ENCODE results near the gene INTS4. TPM values are rescaled to one million over a fixed set of nuclear protein-coding genes. Genes with fewer than 3 reads are reported as not detected.
"Not testable (repeated sequence)": the region's sequence is repeated elsewhere in the genome, so short reads cannot be mapped to it uniquely, and the experiment has no call there.

The INTS4 gene
- total and polyA plus RNA-seq, 10 of the 15 experiments (the other 5 are each of a cell fraction or from before 2014, with no cell fraction given) = 20.2 to 50.5 (median 40.0) TPM

GRCh38 chr11:77882396-77882795 lies 112.1 kb downstream of the INTS4 start (continued):
- TF ChIP-seq, protein P1, sequence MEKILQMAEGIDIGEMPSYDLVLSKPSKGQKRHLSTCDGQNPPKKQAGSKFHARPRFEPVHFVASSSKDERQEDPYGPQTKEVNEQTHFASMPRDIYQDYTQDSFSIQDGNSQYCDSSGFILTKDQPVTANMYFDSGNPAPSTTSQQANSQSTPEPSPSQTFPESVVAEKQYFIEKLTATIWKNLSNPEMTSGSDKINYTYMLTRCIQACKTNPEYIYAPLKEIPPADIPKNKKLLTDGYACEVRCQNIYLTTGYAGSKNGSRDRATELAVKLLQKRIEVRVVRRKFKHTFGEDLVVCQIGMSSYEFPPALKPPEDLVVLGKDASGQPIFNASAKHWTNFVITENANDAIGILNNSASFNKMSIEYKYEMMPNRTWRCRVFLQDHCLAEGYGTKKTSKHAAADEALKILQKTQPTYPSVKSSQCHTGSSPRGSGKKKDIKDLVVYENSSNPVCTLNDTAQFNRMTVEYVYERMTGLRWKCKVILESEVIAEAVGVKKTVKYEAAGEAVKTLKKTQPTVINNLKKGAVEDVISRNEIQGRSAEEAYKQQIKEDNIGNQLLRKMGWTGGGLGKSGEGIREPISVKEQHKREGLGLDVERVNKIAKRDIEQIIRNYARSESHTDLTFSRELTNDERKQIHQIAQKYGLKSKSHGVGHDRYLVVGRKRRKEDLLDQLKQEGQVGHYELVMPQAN (conservative IDR thresholded peaks at IDR 0.05) = no peak
- TF ChIP-seq NR2C1 (IDR thresholded peaks at IDR 0.05) (no peak), MTA3 (IDR thresholded peaks at IDR 0.05; ENCODE audit: borderline replicate concordance, low read length) (no peak), MXI1 (IDR thresholded peaks at IDR 0.05; ENCODE audit: low read depth, low read length) (no peak), HDAC6 (IDR thresholded peaks at IDR 0.05; ENCODE audit: unreplicated experiment) (no peak), RELA (IDR thresholded peaks at IDR 0.05; ENCODE audit: borderline replicate concordance, partially characterized antibody) (no peak)

DNA sequence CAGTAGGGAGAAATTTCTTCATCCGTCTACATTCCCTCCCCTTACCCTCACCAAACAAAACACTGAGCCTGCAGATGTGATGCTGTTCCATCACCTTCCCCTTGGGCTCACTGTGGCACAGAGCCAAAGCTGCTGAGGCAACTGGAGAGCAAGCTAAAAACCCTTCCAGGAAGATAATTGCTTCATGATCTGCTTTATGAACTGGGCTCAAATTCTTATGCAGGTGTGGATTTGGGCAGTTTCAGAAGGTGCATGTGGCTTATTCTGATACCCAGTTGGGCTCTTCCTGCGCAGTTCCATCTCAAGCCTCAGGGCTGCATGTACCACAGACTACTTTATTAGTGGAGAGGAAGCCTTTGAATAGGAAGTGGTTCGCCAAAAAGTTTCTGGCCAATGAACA lies 115.2 kb downstream of the INTS4 start:
- intact Hi-C loops (cut with micrococcal nuclease; ENCODE audit: unreplicated experiment) (no loop called here), in situ Hi-C loops (cut with MboI) (no loop called here)
- POLR2A ChIA-PET = no interaction called here
- Histone ChIP-seq H3K4me3 (no peak overlapping the region), H4K20me1 (ENCODE audit: control insufficient read depth, insufficient read depth) (no peaks in the 10 kb centered on the region), H3K4me2 (ENCODE audit: control insufficient read depth, insufficient read depth) (no peak overlapping the region; the same call in 1 of the 2 replicates), H3K79me2 (ENCODE audit: control insufficient read depth, insufficient read depth, low read length) (no peaks in the 10 kb centered on the region), H3K9ac (ENCODE audit: control insufficient read depth, insufficient read depth, low read length) (no peak overlapping the region), H3K4me1 (ENCODE audit: control insufficient read depth, insufficient read depth, low read length) (peaks cover 12% of the 10 kb centered on the region), H3K36me3 (ENCODE audit: control insufficient read depth in 2 of 2, insufficient read depth in 2 of 2, low read length in 1 of 2) (peaks cover 4 to 17% of the 10 kb centered on the region in 2 experiments), H3K9me3 (replicated peaks; ENCODE audit: control insufficient read depth, insufficient read depth, low read length) (no peaks in the 10 kb centered on the region), H3K27ac (ENCODE audit: control insufficient read depth, insufficient read depth) (no peak overlapping the region), H3K27me3 (replicated peaks in 1 of 2; ENCODE audit: control insufficient read depth in 2 of 2, insufficient read depth in 2 of 2, low read length in 1 of 2) (no peaks in the 10 kb centered on the region), H2AFZ (ENCODE audit: control insufficient read depth, low read depth, low read length) (no peak overlapping the region)
- DNase-seq (ENCODE audit: low read depth, low spot score) (peak; percentile 3), ATAC-seq (peak; percentile 49; the same call in 2 of the 3 replicates), FAIRE-seq (peak; percentile 49)
- 35% methylated on average over 3 of the region's 3 CpGs for WGBS (ENCODE audit: insufficient coverage, insufficient replicate concordance, low lambda C conversion rate, missing lambda C conversion rate)
- SMC1A ChIA-PET (ENCODE audit: uncharacterized antibody, unreplicated experiment) = interaction anchor here (0.6 kb wide), 1 partner anchor 9 kb away, joined by 3 read pairs; no protein-coding TSS in a partner anchor
- TF ChIP-seq, protein P2, sequence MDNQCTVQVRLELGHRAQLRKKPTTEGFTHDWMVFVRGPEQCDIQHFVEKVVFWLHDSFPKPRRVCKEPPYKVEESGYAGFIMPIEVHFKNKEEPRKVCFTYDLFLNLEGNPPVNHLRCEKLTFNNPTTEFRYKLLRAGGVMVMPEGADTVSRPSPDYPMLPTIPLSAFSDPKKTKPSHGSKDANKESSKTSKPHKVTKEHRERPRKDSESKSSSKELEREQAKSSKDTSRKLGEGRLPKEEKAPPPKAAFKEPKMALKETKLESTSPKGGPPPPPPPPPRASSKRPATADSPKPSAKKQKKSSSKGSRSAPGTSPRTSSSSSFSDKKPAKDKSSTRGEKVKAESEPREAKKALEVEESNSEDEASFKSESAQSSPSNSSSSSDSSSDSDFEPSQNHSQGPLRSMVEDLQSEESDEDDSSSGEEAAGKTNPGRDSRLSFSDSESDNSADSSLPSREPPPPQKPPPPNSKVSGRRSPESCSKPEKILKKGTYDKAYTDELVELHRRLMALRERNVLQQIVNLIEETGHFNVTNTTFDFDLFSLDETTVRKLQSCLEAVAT (IDR thresholded peaks at IDR 0.05) = no peak
- TF ChIP-seq, protein P3, sequence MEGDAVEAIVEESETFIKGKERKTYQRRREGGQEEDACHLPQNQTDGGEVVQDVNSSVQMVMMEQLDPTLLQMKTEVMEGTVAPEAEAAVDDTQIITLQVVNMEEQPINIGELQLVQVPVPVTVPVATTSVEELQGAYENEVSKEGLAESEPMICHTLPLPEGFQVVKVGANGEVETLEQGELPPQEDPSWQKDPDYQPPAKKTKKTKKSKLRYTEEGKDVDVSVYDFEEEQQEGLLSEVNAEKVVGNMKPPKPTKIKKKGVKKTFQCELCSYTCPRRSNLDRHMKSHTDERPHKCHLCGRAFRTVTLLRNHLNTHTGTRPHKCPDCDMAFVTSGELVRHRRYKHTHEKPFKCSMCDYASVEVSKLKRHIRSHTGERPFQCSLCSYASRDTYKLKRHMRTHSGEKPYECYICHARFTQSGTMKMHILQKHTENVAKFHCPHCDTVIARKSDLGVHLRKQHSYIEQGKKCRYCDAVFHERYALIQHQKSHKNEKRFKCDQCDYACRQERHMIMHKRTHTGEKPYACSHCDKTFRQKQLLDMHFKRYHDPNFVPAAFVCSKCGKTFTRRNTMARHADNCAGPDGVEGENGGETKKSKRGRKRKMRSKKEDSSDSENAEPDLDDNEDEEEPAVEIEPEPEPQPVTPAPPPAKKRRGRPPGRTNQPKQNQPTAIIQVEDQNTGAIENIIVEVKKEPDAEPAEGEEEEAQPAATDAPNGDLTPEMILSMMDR (IDR thresholded peaks at IDR 0.05 in 2 of 3, conservative IDR thresholded peaks at IDR 0.05 in 1 of 3; ENCODE audit: control insufficient read depth in 2 of 3, extremely low read depth in 1 of 3, insufficient read depth in 1 of 3, low read depth in 3 of 3, low read length in 3 of 3) = peak in 1 of 3 experiments; percentile 25; a peak in 1 of 6 replicates
- TF ChIP-seq RCOR1 (conservative IDR thresholded peaks at IDR 0.05; ENCODE audit: low read depth, low read length) (no peak), RUNX3 (IDR thresholded peaks at IDR 0.05; ENCODE audit: low read length) (peak; percentile 55)
- BruUV-seq (replicated peaks) = no TSS peak
- RAD21 ChIA-PET (ENCODE audit: unreplicated experiment) = no interaction called here
- CTCF ChIA-PET = interaction anchor here (0.6 kb wide), 1 partner anchor 767 kb away, joined by 3 read pairs; no protein-coding TSS in a partner anchor

DNA sequence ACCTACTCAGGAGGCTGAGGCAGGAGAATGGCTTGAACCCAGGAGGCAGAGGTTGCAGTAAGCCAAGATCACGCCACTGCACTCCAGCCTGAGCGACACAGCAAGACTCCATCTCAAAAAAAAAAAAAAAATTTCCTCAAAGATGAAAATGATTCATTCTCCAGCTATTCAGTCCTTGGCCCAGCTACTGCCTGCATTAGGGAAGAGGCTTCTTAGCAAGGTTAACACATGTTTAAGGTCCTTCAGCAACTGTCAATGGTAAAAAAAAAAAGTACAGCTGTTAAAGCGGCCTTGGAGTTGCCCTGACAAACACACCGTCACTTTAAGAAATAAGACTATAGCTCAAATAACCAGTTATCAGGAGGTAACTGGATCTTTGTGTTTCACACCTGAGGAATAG lies 116.2 kb downstream of the INTS4 start:
- in situ Hi-C loops (cut with MboI); intact Hi-C loops (cut with micrococcal nuclease; ENCODE audit: unreplicated experiment); ATAC-seq; H3K4me3 ChIP-seq; DNase-seq (ENCODE audit: low read depth, low spot score); BruUV-seq (replicated peaks); H3K4me2 ChIP-seq (ENCODE audit: control insufficient read depth, insufficient read depth); H3K9ac ChIP-seq (ENCODE audit: control insufficient read depth, insufficient read depth, low read length); SMC1A ChIA-PET (ENCODE audit: uncharacterized antibody, unreplicated experiment); H4K20me1 ChIP-seq (ENCODE audit: control insufficient read depth, insufficient read depth); H3K9me3 ChIP-seq (replicated peaks; ENCODE audit: control insufficient read depth, insufficient read depth, low read length); H2AFZ ChIP-seq (ENCODE audit: control insufficient read depth, low read depth, low read length); H3K79me2 ChIP-seq (ENCODE audit: control insufficient read depth, insufficient read depth, low read length); H3K27ac ChIP-seq (ENCODE audit: control insufficient read depth, insufficient read depth); CTCF ChIA-PET; H3K27me3 ChIP-seq (replicated peaks in 1 of 2; ENCODE audit: control insufficient read depth in 2 of 2, insufficient read depth in 2 of 2, low read length in 1 of 2); FAIRE-seq; RAD21 ChIA-PET (ENCODE audit: unreplicated experiment): not testable (repeated sequence)
- WGBS (ENCODE audit: insufficient coverage, insufficient replicate concordance, low lambda C conversion rate, missing lambda C conversion rate) = 94% methylated on average over 4 of the region's 4 CpGs
- POLR2A ChIA-PET = interaction anchor here (0.5 kb wide), 1 partner anchor 220 kb away, joined by 3 read pairs; no protein-coding TSS in a partner anchor
- peaks cover 12% of the 10 kb centered on the region for H3K4me1 ChIP-seq (ENCODE audit: control insufficient read depth, insufficient read depth, low read length)
- peaks cover 3 to 14% of the 10 kb centered on the region in 2 experiments; a peak in 3 of 4 replicates for H3K36me3 ChIP-seq (ENCODE audit: control insufficient read depth in 2 of 2, insufficient read depth in 2 of 2, low read length in 1 of 2)

Data from GM12878 (cell line).